Measurements from ENCODE around the gene TCFL5.

The TCFL5 gene

GRCh38 chr20:62822788-62823651 lies 38.6 kb downstream of the TCFL5 start:
- Histone ChIP-seq H3K4me1 (ENCODE audit: insufficient read depth, low read length) (peaks cover 15% of the 10 kb centered on the region), H3K27me3 (ENCODE audit: insufficient read depth, low read length, poor library complexity) (no peaks in the 10 kb centered on the region), H3K4me2 (ENCODE audit: insufficient read depth, low read length) (no peak overlapping the region), H3K9ac (ENCODE audit: low read depth, low read length) (peak overlapping the region; percentile 14; the same call in 1 of the 2 replicates), H4K20me1 (ENCODE audit: insufficient read depth, low read length) (peaks cover 20% of the 10 kb centered on the region), H2AFZ (ENCODE audit: low read depth, low read length) (no peak overlapping the region), H3K9me3 (ENCODE audit: insufficient read depth, low read length, severe bottlenecking) (no peaks in the 10 kb centered on the region), H3K79me2 (ENCODE audit: insufficient read depth, low read length) (no peaks in the 10 kb centered on the region), H3K4me3 (ENCODE audit: low read depth in 1 of 2, low read length in 2 of 2) (no peak overlapping the region), H3K36me3 (ENCODE audit: insufficient read depth, low read length) (no peaks in the 10 kb centered on the region), H3K27ac (ENCODE audit: low read length) (no peak overlapping the region)
- TF ChIP-seq EZH2 (IDR thresholded peaks at IDR 0.05; ENCODE audit: borderline replicate concordance, low read depth, low read length, severe bottlenecking) (no peak), CTCF (IDR thresholded peaks at IDR 0.05; ENCODE audit: borderline replicate concordance, extremely low read depth, low read length, poor library complexity, severe bottlenecking) (peak; percentile 87)
- ATAC-seq (ENCODE audit: insufficient read depth, low read depth) (peak; percentile 72), DNase-seq (peak; percentile 76)

DNA sequence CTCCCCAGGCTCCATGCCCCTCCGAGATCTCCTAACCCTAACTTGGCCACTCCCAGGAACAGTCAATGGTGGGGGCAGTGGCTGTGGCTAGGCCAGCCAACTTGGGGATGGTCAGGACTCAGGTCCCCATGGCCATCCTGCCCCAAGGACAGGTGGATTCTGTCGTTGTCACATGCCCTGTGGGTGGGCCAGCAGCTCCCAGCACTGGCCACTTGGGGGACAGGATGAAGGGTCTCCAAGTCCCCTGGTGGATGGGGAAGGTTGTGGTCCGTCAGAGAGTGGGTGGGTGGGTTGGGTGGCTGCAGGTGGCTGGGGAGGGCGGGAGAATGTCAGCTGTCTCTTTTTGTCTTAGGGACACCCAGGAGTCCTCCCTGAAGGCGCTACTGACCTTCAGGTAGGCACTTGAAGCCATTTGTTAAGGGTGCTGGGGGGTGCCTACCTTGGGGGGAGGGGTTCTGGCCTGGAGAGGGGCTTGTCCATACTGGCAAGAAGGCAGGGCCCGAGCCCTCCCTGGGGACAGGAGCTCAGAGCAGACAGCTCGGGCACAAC lies 39.3 kb downstream of the TCFL5 start:
- Histone ChIP-seq H3K9me3 (ENCODE audit: insufficient read depth, low read length, severe bottlenecking) (no peaks in the 10 kb centered on the region), H3K4me1 (ENCODE audit: insufficient read depth, low read length) (peaks cover 15% of the 10 kb centered on the region), H3K79me2 (ENCODE audit: insufficient read depth, low read length) (no peaks in the 10 kb centered on the region), H4K20me1 (ENCODE audit: insufficient read depth, low read length) (peaks cover 20% of the 10 kb centered on the region), H3K27me3 (ENCODE audit: insufficient read depth, low read length, poor library complexity) (no peaks in the 10 kb centered on the region), H3K27ac (ENCODE audit: low read length) (no peak overlapping the region), H3K4me2 (ENCODE audit: insufficient read depth, low read length) (no peak overlapping the region), H2AFZ (ENCODE audit: low read depth, low read length) (no peak overlapping the region), H3K4me3 (ENCODE audit: low read depth in 1 of 2, low read length in 2 of 2) (no peak overlapping the region), H3K36me3 (ENCODE audit: insufficient read depth, low read length) (no peaks in the 10 kb centered on the region), H3K9ac (ENCODE audit: low read depth, low read length) (no peak overlapping the region)
- DNase-seq (no peak), ATAC-seq (ENCODE audit: insufficient read depth, low read depth) (no peak)
- TF ChIP-seq EZH2 (IDR thresholded peaks at IDR 0.05; ENCODE audit: borderline replicate concordance, low read depth, low read length, severe bottlenecking), result no peak
- TF ChIP-seq CTCF (IDR thresholded peaks at IDR 0.05; ENCODE audit: borderline replicate concordance, extremely low read depth, low read length, poor library complexity, severe bottlenecking), result no peak

GRCh38 chr20:62821726-62822210 lies 39.9 kb downstream of the TCFL5 start:
- ATAC-seq (ENCODE audit: insufficient read depth, low read depth) (no peak), DNase-seq (no peak)
- Histone ChIP-seq H2AFZ (ENCODE audit: low read depth, low read length) (no peak overlapping the region), H3K4me1 (ENCODE audit: insufficient read depth, low read length) (peaks cover 15% of the 10 kb centered on the region), H3K79me2 (ENCODE audit: insufficient read depth, low read length) (no peaks in the 10 kb centered on the region), H3K27me3 (ENCODE audit: insufficient read depth, low read length, poor library complexity) (no peaks in the 10 kb centered on the region), H3K9me3 (ENCODE audit: insufficient read depth, low read length, severe bottlenecking) (no peaks in the 10 kb centered on the region), H4K20me1 (ENCODE audit: insufficient read depth, low read length) (peaks cover 20% of the 10 kb centered on the region), H3K9ac (ENCODE audit: low read depth, low read length) (no peak overlapping the region), H3K4me2 (ENCODE audit: insufficient read depth, low read length) (no peak overlapping the region), H3K4me3 (ENCODE audit: low read depth in 1 of 2, low read length in 2 of 2) (no peak overlapping the region), H3K27ac (ENCODE audit: low read length) (no peak overlapping the region), H3K36me3 (ENCODE audit: insufficient read depth, low read length) (no peaks in the 10 kb centered on the region)
- TF ChIP-seq CTCF (IDR thresholded peaks at IDR 0.05; ENCODE audit: borderline replicate concordance, extremely low read depth, low read length, poor library complexity, severe bottlenecking) (no peak), EZH2 (IDR thresholded peaks at IDR 0.05; ENCODE audit: borderline replicate concordance, low read depth, low read length, severe bottlenecking) (no peak)

Measured in DND-41 (cell line).